Body of pancreas (tissue), 4 donors: Measurements from ENCODE around the gene KIF13A.

Experiments used
- CTCF ChIP-seq, 7 experiments: fragments of 450-650 bp in 4 of 7; fragments of 200-600 bp in 3 of 7; sonication (generic) in 3 of 7; IDR thresholded peaks; one replicate each; pipeline ENCODE4 v1.5.1; 2016 to 2019; ENCODE audit warnings: antibody characterized with exemption in 7 of 7
- POLR2A ChIP-seq, 3 donors: fragments of 450-650 bp; IDR thresholded peaks; one replicate each; pipeline ENCODE4 v1.6.1; 2016; ENCODE audit warnings: antibody characterized with exemption in 3 of 3, mild to moderate bottlenecking in 2 of 3

GRCh38 chr6:17987447-17987696 lies at the start of gene KIF13A:
- no peak for TF ChIP-seq CTCF (IDR thresholded peaks at IDR 0.05)
- TF ChIP-seq POLR2A (IDR thresholded peaks at IDR 0.05): no peak
